GM10248 (cell line): ENCODE measurements around the gene CCDC82.

Source experiments
- CTCF ChIA-PET: fragments of 300-600 bp; sonication (Branson Sonifier 250); formaldehyde crosslinking; extraction: SDS; loops from one replicate; lab custom pipeline; 2021; ENCODE audit warnings: antibody characterized with exemption; lab: Yijun Ruan, JAX
- POLR2A ChIA-PET: fragments of 350-650 bp; sonication (Branson Sonifier 250); formaldehyde crosslinking; extraction: SDS; loops from one replicate; lab custom pipeline; 2020; ENCODE audit warnings: antibody characterized with exemption; lab: Yijun Ruan, JAX
- DNase-seq: peaks from one replicate; pipeline ENCODE4 v3.0.0; 2012; ENCODE audit errors: extremely low spot score
- CTCF ChIP-seq: IDR thresholded peaks from 2 replicates; pipeline ENCODE4 v1.5.1; 2012; ENCODE audit warnings: mild to moderate bottlenecking, low read depth; ENCODE audit errors: extremely low read depth, missing control alignments, control extremely low read depth

CCDC82 gene

GRCh38 chr11:96367342-96367741 is 22.4 kb downstream of the CCDC82 start:
- CTCF ChIA-PET: no interaction called here
- no peak for TF ChIP-seq CTCF
- no peak for DNase-seq
- POLR2A ChIA-PET: no interaction called here

- ChIA-PET CTCF (interaction anchor here (1.0 to 1.4 kb wide), 2 partner anchors 23 to 31 kb away, joined by 3 to 7 read pairs; partner anchors contain the start of gene MAML2), POLR2A (no interaction called here)
- TF ChIP-seq CTCF: no peak
- no peak for DNase-seq
Measured at GRCh38 chr11:96366024-96366423, 23.7 kb downstream of the CCDC82 start.

- CTCF ChIA-PET: interaction anchor here (1.0 to 1.4 kb wide), 2 partner anchors 23 to 30 kb away, joined by 3 to 7 read pairs; partner anchors contain the start of gene MAML2
- POLR2A ChIA-PET: no interaction called here
- no peak for DNase-seq
- no peak for TF ChIP-seq CTCF
Measured at GRCh38 chr11:96365493-96365892, 24.2 kb downstream of the CCDC82 start.

GRCh38 chr11:96361778-96362177 is 27.9 kb downstream of the CCDC82 start:
- ChIA-PET POLR2A (no interaction called here), CTCF (interaction anchor here (1.0 to 1.7 kb wide), 3 partner anchors 10 to 19 kb away, joined by 3 to 9 read pairs (median 9); partner anchors contain the start of gene MAML2)
- no peak for DNase-seq
- TF ChIP-seq CTCF: no peak

- CTCF ChIA-PET: interaction anchor here (1.0 to 2.3 kb wide), 3 partner anchors 14 to 20 kb away, joined by 3 to 17 read pairs (median 3); partner anchors contain the start of gene MAML2
- DNase-seq: no peak
- TF ChIP-seq CTCF: no peak
- POLR2A ChIA-PET: no interaction called here
Measured at GRCh38 chr11:96358321-96358720, 31.4 kb downstream of the CCDC82 start.

GRCh38 chr11:96357794-96358193 is 31.9 kb downstream of the CCDC82 start:
- DNase-seq: peak; percentile 11
- CTCF ChIA-PET: interaction anchor here (1.0 to 2.3 kb wide), 4 partner anchors 14 to 20 kb away, joined by 3 to 17 read pairs (median 4); partner anchors contain the start of gene MAML2
- TF ChIP-seq CTCF: no peak
- POLR2A ChIA-PET: interaction anchor here (0.6 kb wide), 1 partner anchor 544 kb away, joined by 5 read pairs; no protein-coding TSS in a partner anchor
